Hindlimb muscle (tissue), 1 donor: ENCODE results near the gene AMMECR1. TPM values are rescaled to one million over a fixed set of nuclear protein-coding genes. Genes with fewer than 3 reads are reported as not detected.
"Not testable (repeated sequence)": the region's sequence is repeated elsewhere in the genome, so short reads cannot be mapped to it uniquely, and the experiment has no call there.

ENCODE experiments used
- DNase-seq: peaks from one replicate; pipeline ENCODE4 v3.0.0-alpha.2; 2013
- polyA plus RNA-seq: library from polyadenylated mRNA; unstranded; fragments of 120-200 nt; gene quantifications from one replicate; pipeline ENCODE4 v1.2.1, GENCODE V29; 2013; ENCODE audit not compliant: insufficient read length

AMMECR1 gene
- polyA plus RNA-seq, 1 donor, result 7.0 TPM

DNA sequence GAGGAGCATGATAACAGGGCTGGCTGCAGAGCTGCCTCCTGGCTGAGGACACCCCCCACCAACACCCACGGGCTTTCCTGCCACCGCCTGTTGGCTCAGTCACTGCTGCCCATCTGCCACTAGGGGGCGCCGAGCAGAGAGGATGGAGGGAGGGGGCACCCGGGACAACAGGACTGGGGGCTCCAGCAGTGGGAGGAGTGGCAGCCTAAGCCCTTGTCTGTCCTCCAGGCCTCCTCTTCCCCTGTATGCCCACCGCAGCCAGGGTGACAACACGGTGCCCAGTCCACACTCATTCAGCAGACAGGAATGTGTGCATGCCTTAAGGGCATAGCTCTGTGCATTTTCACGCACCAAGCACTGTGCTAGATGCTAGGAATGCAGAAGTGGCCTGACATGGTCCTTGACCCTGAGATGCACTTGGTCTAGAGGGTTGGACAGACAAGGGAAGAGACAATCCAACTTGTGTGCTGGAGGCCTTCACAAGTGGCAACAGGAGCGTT lies 149.9 kb downstream of the AMMECR1 start:
- DNase-seq, result no peak

GRCh38 chrX:110163488-110163887 lies 154.4 kb downstream of the AMMECR1 start:
- no peak for DNase-seq

GRCh38 chrX:110162867-110163266 lies 155.0 kb downstream of the AMMECR1 start:
- no peak for DNase-seq

- DNase-seq, result no peak
Observed at GRCh38 chrX:110162131-110162530, 155.8 kb downstream of the AMMECR1 start.

DNA sequence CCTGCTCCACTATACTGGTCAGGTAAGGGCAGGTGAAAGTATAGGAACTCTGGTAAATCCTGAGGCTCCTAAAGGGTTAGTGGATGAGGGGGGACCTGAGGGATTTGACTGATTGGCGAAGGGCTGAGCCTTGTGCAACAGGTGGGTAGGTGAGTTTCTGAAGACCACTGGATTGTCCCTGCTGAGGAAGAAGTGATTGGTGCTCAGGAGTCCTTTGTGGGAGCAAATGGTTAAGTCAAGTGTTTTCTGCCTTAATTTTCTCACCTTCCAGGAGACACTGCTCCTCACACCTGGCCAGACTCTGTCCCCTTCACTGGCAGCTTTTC lies 156.6 kb downstream of the AMMECR1 start:
- DNase-seq, result no peak

GRCh38 chrX:110159865-110160264 lies 158.0 kb downstream of the AMMECR1 start:
- no peak for DNase-seq

- no peak for DNase-seq
Observed at GRCh38 chrX:110159235-110159634, 158.7 kb downstream of the AMMECR1 start.

- DNase-seq, result no peak
Observed at GRCh38 chrX:110157444-110157843, 160.4 kb downstream of the AMMECR1 start.

- DNase-seq, result no peak
Observed at GRCh38 chrX:110156167-110156754, 161.6 kb downstream of the AMMECR1 start.

DNA sequence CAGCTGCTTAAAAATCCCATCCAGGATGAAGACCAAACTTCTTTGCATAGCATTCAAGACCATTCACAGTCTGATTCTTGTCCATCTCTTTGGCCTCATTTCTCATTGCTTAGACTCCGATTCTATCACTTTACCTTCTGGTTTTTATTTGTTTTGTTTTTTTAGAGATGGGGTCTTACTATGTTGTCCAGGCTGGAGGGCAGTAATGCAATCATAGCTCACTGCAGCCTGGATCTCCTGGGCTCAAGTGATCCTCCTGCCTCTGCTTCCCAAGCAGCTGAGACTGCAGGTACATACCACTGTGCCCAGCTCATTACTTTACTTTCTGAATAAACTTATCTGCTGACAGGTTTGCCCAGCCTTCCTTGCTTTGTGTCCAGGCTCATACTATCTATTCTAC lies 162.1 kb downstream of the AMMECR1 start:
- no peak for DNase-seq

GRCh38 chrX:110154328-110154727 lies 163.6 kb downstream of the AMMECR1 start:
- DNase-seq, result not testable (repeated sequence)

- DNase-seq, result no peak
Observed at GRCh38 chrX:110153896-110154295, 164.0 kb downstream of the AMMECR1 start.

DNA sequence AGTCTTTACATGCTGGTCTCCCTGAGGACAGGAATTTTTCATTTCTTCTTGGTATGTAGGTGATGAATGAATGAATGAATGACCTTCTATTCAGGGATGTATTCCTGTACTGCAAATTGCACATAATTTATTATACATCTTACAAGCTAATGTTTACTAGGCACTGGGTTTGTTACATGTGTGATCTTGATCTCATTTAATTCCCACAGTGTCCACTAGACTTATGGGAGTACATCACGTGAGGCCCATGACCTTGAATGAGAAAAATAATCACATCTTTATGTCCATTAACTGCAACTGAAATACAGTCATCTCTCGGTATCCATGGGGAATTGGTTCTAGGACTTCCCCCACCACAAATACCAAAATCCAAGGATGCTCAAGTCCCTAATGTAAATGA lies 164.6 kb downstream of the AMMECR1 start:
- no peak for DNase-seq

DNA sequence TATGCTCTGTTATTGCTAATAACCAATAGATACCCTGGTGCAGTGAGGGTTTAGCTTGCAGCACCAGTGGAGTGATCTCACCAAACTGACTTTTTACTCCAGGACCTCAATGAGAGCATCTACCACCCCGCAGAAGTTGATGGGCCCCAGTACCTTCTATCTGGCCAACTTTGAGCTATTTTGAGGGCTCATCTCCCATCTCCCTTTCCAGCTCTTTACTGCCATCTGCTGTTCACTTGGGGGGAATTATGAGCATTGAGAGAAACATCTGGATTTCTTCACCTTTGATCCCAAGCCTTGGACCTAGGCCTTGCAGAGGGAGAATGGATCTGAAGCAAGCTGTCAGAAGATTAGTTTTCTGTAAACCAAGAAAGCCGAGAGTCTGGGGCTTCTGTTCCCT lies 171.4 kb downstream of the AMMECR1 start:
- peak; percentile 23 for DNase-seq

DNA sequence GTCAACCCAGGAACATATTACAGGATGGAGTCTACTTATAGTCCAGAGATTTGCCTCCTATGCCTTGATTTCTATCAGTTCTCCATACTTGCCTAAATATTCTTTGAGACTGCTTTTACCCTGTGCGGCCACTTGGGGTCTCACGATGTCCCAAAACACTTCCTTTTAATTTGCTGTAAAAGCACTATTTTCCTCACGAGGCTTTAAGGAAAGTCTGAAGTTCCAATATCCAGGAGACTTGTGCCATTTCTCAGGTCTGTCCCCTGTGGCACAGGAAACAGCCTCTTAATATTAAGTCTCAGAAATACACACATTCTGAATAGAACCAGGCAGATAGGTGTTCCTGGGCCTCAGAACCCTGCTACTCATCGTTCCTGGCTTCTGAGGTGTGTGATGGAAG lies 172.0 kb downstream of the AMMECR1 start:
- DNase-seq, result no peak

DNA sequence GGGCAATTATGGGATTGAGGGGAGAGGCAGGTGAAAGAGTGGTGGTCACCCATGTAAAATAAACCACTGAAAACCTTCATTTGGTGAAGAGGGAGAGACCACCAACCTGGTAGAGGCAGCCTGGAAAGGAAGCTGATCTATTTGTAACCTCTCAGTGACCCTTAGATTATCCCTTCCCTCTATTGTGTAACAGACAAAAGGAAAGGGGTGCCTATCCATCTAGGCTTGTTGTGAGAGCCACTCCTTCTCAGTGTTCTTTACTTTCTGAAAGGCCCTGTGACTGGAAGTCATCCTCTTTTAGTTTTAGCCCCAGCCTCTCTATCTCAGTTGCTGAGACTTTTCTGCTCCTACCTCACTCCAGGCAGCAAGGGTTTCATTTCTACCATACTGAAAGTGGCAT lies 172.6 kb downstream of the AMMECR1 start:
- DNase-seq, result no peak

Other genes starting within 250 kb of the AMMECR1 start
- 1.9 TPM for gene RTL9, start 40.8 kb upstream of the AMMECR1 start, polyA plus RNA-seq